B cell (primary cell): ENCODE results near the gene ABCC10.

Source experiments
- CTCF ChIP-seq: fragments of 200-600 bp; IDR thresholded peaks from one replicate; pipeline ENCODE4 v1.8.0; 2022; ENCODE audit warnings: antibody characterized with exemption, mild to moderate bottlenecking
- EZH2 ChIP-seq: IDR thresholded peaks from 2 replicates; pipeline ENCODE4 v1.6.1; 2012; ENCODE audit warnings: borderline replicate concordance, low read depth, mild to moderate bottlenecking, moderate library complexity, low read length; ENCODE audit not compliant: insufficient read depth, poor library complexity, severe bottlenecking

- TF ChIP-seq CTCF = no peak
- TF ChIP-seq EZH2 = no peak
These were observed 70.3 kb downstream of the ABCC10 start for GRCh38 chr6:43497689-43498088.
